NCI-H146 treated with DMSO at 0.1 percent for 48 hours (cell line): ENCODE measurements around the gene BBS9.
"Not testable (repeated sequence)": the region's sequence is repeated elsewhere in the genome, so short reads cannot be mapped to it uniquely, and the experiment has no call there.

Experiments
- DNase-seq: peaks from one replicate; lab custom pipeline; 2025; ENCODE audit not compliant: unreplicated experiment; lab: John Stamatoyannopoulos, UW

BBS9 gene

DNA sequence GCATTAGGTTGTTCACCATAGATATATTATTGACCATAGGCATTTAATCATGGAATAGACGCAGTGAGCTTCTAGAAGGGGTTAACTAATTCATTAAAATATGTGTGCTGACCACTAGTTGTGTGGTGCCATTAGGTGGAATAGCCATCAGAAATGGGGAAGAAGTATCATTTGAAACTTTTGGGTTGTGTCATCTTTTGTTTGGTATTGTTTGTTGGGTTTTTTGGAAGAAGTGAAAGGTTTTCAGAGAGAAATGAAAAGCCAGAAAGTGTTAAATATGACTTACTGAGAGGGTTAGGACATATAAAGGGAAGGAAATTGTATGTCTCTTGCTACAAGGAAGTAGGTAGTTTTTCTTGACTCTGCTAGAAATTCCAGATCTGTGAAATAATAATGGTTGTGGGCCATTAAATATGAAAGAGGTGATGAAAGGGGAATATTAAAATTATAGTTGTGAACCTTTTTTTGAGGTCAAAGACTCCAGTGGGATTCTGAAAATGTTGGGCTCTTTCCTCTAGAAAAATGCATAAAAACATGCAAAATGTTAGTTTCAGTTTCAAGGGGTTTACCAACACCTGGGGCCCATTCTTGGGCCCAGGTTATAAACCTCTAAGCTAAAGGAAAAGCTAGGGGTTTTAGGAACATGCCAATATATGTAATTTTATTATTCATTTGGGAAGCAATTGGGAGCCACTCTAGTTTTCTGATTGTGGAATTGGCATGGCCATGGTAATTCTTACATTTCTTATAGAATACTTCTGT lies 348.5 kb downstream of the BBS9 start:
- no peak for DNase-seq

DNA sequence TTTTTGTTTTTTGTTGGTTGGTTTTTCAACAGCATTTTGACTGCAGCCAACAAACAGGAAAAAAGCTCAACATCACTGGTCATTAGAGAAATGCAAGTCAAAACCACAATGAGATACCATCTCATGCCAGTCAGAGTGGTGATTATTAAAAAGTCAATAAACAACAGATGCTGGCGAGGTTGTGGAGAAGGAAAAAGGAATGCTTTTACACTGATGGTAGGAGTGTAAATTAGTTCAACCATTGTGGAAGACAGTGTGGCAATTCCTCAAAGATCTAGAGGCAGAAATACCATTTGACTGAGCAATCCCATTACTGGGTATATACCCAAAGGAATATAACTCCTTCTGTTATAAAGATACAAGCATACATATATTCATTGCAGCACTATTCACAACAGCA lies 355.1 kb downstream of the BBS9 start:
- DNase-seq, result not testable (repeated sequence)

DNA sequence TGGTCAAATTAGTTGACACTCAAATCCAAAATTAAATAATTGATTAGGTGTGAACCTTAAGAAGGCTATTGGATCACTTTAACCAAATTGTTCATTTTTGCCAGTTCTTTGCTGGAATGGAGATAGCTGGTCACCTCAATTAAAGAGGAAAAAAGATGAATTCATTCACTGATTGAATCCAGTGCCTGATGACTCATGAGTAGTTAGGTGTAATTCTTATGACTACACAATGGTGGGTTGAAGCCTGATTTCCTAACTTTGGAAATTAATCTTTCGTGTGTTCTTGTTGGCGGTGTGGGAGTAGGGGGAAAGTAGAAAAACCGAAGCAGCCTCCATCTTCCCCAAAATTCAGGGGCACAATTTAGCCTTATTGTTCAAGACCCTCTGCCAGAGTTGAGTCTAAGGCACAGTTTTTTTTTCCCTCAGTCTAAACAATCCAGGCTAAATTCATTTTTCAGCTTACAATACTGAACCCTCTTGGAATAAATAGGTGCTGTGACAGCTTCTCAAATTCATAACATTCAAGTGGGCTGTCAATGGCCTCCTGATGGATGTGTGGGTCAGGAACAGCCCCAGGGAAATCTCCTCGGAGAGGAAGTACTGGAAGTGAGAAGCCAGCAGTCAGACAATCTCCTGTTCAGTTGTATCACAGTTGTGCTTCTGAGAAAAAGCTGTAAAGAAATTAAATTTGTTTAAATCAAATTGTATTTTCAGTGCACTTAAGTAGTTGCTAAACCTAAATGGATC lies 356.6 kb downstream of the BBS9 start:
- no peak for DNase-seq

DNA sequence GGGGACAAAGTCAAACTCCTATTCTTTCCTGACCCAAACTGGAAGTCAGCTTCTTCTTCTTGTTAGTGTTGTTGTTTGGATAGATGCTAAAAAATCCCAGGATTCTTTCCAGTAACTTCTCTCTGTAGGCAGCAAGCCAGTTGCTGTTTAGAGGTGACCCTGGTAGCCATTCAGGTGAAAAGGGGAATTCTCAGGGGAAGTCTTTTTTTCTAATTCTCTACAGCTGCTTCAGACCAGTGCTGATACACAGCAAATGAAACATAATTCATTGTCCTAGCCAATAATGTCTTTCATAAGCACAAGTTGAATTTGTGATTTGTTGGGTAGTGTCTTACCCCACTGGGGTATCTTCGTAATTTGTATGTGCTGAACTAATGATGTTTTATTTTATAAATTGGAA lies 357.3 kb downstream of the BBS9 start:
- DNase-seq, result no peak

DNA sequence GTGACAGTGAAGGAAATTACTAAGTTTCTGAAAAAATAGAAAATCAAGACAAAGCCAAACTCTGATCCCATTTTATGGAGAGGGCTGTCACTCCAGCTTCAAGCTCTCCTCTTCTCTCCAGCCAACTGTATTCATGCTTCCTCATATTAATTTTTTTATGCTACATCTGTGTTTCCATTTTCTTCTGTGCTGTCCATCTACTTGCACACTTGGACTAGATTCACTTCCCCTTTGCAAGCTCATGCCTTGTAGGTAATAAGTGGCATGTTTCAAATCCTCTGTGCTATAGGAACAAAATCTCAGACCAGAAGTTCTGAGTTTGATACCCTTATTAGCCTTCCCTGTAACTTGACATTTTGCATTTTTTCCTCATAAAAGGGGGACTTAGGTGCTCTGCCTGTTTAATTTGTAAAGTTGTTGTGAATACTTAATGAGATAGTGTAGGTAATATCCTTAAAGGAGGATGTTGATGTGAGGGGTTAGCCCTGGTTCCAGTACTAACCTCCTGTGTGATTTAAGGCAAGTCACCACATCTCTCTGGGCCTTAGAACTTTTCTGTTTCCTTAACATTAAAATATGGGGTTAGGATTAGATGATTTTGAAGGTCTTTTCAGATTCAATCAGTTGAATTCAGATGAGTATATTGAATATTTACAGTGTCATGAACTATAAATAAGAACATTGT lies 358.8 kb downstream of the BBS9 start:
- DNase-seq, result no peak

DNA sequence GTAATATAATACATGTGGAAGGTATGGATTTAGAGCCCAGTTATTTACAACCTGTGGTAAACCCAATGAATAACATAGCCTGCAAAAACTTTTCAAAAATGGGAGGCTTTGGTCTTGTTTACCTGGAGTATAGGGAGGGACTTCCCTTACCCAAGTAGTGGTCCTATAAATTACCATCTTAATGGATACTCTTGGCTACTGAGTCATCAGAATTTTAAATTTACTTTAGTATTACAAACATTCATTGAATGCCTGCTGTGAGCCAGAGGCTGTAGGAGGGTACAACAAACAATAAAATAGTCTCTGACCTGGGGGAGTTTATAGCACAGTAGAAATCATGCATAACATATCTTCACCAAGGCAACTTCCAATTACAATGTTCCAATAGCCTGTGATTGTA lies 365.1 kb downstream of the BBS9 start:
- DNase-seq, result no peak

DNA sequence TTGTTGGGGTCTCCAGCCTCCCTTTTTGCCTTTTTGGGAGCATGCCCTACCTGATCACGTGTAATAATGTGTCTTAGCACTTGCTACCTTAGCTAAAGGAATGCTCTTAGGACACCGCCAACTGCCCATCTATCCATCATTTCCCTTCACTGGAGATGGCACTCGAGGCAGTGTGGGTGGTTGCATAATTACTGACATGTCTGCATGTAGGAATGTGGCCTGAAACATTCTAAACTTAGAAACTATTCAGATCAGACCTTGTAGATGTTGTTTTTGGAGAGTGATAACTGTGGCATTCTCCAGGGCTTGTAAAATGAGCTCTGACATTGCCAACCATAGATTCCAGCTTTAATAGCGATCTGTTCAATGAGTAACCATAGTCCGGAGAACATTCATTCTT lies 365.8 kb downstream of the BBS9 start:
- DNase-seq, result no peak

DNA sequence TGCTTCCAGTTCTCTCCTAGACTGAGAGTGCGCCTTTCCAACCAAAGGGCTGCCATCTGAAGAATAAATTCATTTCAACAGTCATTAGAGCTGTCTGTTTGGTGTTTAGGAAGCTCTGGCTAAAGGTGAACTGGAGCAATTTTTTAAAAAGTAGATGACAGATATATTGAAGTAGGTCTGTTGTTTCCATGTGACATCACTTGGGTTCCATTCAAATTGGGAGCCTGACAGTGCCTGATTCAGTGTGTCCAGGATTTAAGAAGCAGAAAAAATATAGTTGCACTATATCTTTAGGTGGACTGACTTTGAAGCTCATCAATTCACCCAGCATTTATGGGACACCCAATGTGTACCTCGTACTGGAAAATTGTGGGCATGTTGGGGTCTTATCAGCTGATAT lies 367.7 kb downstream of the BBS9 start:
- DNase-seq, result no peak

DNA sequence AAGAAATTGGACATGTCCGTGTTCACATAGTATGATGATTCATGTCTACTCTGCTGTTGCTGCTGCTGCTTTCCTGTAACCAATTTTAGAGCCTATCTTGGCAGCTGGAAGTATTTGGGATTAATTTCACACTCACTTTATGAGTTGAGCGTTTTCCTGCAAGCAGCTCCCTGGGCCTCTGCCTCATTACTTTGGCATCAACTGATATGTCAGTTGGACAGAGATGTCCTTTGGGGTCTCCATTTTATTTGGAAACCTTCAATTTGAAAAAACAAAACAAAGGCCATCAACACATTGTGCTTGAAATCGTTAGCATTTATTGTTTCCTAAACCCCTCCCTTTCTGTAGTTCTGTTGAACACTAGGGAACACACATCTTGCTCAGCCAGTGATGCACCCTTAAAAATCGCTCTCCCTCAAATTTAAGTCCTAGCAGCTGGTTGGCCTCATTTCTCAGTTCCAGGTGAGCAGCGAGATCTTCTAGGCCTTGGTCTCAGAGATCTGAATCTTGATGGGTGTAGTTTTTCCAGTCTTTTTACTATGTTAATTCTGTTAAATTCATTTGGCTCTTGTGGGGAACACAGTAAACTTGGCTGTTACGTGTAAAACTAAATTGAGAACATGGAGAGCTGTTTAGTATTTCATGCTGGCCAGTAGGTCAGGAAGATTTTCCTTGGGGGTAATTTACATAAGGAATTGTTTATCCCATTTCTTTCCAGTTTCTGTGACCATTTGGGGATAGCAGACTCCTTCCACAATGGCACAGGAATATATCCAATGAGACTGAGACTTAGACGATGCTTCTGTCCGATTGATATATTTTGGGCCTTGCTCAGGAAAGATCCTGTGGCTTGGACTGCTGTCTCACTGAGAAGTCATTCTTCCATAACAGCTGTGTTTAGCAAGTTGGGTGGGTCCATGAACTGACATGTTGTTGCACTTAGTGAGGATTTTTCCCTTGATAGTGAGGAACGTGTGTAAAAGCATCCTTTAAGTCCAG lies 371.6 kb downstream of the BBS9 start:
- no peak for DNase-seq

DNA sequence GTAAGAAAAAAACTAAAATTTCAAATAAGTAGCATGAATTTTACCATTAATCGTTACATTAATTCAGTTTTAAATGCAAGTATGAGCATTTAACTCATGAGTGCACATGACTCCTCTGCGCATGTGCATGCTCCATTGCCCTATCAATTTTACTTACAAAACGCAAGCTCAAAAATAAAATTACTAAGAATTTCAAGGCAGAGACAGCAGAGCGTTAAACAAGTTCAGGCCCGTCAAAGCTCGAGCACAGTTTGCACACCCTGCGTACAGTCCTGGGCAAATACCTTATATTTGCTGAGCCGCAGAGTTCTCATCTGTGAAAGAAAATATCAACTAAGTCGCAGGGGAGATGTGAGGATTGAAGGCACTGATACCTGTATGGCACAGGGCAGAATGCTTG lies 373.6 kb downstream of the BBS9 start:
- DNase-seq, result no peak

DNA sequence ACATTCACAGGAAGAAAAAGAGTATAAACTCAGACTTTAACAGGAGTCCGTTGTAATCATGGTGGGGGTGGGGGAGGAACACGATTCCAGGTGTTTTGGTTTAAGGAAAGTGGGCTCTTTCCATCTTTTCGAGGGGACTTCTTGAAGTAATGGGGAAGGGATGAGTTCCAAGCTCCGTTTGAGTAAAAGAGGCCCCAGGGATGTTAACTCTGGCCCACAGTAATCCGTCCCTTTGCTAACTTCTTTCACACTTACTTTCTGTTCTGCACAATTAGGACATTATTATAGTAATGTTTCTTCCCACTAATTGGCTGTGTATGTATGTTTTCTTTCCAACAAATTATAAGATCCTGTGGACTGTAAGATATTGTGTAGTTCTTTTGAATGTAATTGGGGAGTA lies 374.4 kb downstream of the BBS9 start:
- DNase-seq, result no peak

DNA sequence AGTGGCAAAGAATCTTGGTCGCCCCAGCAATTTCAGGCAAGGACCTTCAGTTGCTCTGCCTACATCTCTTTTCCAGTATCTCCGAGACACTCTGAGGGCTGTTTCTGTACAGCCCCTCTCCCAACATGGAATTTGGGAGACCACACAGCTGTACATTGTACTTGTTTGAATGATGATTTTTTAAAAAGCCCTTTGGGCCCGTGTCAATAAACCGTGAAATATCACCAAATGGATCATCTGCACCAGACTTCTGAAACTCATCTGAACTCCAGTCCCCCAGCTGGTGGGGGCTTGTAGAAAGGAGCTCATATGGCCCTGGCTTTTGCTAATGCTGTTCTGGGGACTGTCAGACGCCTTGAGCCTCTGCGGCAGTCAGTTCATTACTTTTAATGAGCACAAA lies 374.9 kb downstream of the BBS9 start:
- DNase-seq, result no peak

DNA sequence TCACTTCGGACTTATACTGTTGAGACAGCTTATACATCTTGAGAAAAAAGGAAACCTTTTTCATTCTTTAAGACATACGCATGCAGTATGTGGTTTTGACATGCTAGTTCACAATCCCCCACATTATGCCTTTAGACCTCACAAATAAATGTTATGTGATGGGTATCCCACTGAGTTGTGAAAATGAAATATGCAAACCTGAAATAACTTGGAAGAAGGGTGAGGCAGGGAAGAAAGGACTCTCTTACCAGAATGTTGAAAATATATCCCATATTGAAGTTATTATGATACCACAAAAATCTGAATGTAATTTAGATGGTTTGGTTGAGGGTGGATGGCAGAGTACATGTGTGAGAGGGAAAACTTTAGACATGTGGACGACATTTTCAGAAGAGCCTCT lies 379.8 kb downstream of the BBS9 start:
- DNase-seq, result no peak

DNA sequence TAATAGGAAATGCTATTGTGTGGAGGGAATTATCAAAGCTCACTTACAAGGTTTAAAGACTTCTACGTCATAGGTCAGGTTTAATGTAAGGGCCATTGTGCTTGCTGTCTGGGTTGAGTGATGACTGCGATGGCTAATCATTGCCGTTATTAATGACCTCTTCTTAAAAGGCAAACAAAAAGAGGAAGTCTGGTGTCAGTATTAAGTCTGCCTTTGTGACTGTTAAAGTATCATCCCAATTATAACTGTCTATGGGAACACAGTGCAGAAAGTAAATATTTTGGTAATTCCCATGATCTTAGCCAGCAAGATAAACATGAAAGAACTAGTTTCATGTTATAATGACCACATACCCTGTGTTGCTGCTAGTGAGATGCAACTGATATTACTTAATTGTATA lies 382.4 kb downstream of the BBS9 start:
- DNase-seq, result peak; percentile 76

DNA sequence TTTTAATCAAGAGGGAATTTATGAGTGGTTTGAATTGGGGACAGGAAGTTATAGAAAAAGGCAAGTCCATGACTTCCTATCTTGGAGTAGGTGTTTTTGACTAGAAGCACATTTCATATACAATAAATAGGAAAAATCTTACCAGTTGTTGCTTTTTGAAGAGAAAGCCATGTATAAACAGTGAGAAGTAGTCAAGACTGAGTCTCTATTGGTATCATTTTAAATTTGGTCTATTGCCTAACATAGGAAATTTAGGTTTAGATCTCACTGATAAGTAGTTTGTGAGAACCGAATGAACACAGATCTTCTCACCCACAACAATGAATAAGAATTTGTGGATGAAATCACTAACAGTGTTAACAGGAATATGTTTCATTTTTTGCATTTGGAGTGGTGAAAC lies 387.2 kb downstream of the BBS9 start:
- DNase-seq, result no peak

DNA sequence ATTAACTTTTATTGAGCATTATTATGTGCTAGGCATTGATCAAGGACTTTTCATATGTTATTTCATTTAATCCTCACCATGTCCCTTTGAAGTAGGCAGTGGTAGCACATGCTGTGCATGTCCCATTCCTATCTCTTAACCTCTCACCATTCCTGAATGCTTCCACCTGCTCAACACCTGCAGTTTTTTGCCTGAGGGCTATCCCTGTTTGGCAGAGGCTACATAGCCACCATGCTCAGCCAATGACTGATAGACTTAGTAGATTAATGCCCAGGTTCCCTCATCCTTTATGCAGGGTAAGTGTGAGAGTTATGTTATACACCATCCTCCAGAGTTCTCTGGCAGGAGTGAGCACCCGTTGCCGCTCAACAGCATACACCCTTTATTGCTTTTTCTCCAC lies 387.8 kb downstream of the BBS9 start:
- DNase-seq, result peak; percentile 91

DNA sequence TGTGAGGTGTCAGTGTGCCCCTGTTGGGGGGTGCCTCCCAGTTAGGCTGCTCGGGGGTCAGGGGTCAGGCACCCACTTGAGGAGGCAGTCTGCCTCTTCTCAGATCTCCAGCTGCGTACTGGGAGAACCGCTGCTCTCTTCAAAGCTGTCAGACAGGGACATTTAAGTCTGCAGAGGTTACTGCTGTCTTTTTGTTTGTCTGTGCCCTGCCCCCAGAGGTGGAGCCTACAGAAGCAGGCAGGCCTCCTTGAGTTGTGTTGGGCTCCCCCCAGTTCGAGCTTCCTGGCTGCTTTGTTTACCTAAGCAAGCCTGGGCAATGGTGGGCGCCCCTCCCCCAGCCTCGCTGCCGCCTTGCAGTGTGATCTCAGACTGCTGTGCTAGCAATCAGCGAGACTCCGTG lies 397.6 kb downstream of the BBS9 start:
- not testable (repeated sequence) for DNase-seq

DNA sequence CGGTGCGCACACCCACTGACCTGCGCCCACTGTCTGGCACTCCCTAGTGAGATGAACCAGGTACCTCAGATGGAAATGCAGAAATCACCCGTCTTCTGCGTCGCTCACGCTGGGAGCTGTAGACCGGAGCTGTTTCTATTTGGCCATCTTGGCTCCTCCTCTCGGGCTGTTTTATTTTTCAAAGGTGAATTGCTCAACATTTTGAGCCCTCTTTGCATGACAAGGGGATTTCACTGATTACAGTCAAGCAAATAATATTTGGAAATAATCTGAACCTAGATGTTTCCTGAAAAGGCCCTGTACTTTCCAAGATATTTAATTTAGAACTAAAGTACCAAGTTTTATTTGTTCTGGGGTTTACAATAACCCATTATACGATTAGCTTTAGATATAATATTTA lies 398.2 kb downstream of the BBS9 start:
- not testable (repeated sequence) for DNase-seq

DNA sequence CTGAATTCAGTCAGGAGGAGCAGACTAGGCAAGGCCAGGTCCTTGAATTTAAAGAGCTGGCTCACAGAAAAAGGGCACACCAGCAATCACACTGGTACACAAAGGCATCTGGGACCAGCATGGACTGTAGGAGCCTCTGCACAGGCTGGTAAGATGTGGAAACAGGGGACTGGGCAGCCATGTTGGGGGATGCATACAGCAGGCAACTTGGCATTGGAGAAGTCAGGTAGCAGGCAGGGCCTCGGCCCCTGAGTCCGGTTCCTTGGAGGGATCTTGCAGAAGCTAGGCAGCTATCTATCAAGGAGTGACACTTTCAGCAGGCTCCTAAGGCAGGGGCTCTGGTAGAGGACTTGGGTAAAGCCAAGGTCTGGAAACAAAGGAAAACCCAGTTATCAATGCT lies 399.7 kb downstream of the BBS9 start:
- no peak for DNase-seq

DNA sequence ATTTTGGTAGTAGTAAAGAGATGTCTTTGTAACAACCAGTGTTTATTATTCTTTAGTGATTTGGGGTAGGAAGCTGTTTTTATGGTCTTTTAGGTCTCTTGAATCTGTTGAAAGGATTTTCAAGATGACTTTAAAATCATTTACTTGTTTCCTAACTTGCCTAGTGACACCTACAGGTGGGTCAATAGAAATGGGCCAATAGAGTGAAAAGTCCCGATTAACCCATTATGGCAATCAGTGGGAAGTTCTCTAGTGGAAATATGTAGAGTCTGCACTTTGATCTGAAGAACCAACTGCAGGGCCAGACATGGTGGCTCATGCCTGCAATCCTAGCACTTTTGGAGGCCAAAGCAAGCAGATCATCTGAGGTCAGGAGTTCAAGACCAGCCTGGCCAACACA lies 401.3 kb downstream of the BBS9 start:
- DNase-seq, result no peak

DNA sequence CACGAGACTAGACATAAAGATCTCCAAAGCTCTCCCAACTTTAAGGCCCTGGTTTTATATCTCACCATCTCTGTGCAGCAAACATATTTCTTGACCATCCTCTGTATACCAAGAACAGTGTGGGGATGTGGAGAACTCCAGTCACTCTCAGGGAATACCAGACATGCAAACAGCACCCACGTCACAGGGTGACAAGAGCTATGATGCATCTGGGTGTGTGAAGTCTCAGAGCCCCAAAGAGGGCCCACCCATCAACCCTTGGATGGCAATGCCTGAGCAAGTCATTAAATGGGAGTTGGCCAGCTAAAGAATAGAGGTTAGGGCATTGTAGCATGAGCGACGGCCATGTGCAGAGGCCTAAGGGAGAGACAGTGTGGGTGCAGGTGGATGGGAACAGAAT lies 402.5 kb downstream of the BBS9 start:
- no peak for DNase-seq
